GM18520 (cell line): ENCODE data around the gene CD4.
"Not testable (repeated sequence)": the region's sequence is repeated elsewhere in the genome, so short reads cannot be mapped to it uniquely, and the experiment has no call there.

ENCODE experiments used
- ATAC-seq: cut with Tn5 transposase; IDR thresholded peaks from one replicate; pipeline ENCODE4 v1.9.1; 2021; ENCODE audit not compliant: unreplicated experiment

Gene CD4

GRCh38 chr12:6843118-6843902, 54.0 kb downstream of the CD4 start:
- ATAC-seq, result no peak

GRCh38 chr12:6845395-6845794, 56.1 kb downstream of the CD4 start:
- no peak for ATAC-seq

GRCh38 chr12:6846316-6846869, 57.1 kb downstream of the CD4 start:
- ATAC-seq, result no peak

GRCh38 chr12:6847676-6848075, 58.3 kb downstream of the CD4 start:
- ATAC-seq, result no peak

GRCh38 chr12:6849427-6849826, 60.1 kb downstream of the CD4 start:
- ATAC-seq, result no peak

GRCh38 chr12:6849976-6850560, 60.7 kb downstream of the CD4 start:
- ATAC-seq, result no peak

GRCh38 chr12:6850796-6851152, 61.4 kb downstream of the CD4 start:
- no peak for ATAC-seq

GRCh38 chr12:6851153-6851920, 62.0 kb downstream of the CD4 start, which contains the start of gene CDCA3:
TSS of gene CDCA3 (minus strand) at chr12:6851286. CDS start at chr12:6850952, 334 bp downstream.
- ATAC-seq, result peak; percentile 38

GRCh38 chr12:6851921-6852650, 62.8 kb downstream of the CD4 start, which contains the start of gene USP5:
TSS of gene USP5 (plus strand) at chr12:6852150. CDS start at chr12:6852180, 30 bp downstream.
- peak; percentile 70 for ATAC-seq

GRCh38 chr12:6852651-6853354, 63.5 kb downstream of the CD4 start:
- ATAC-seq, result no peak

GRCh38 chr12:6853626-6854025, 64.3 kb downstream of the CD4 start:
- no peak for ATAC-seq

- ATAC-seq, result no peak
Observed at GRCh38 chr12:6854036-6854435, 64.7 kb downstream of the CD4 start.

GRCh38 chr12:6855322-6855721, 66.0 kb downstream of the CD4 start:
- ATAC-seq, result no peak

- ATAC-seq, result no peak
Observed at GRCh38 chr12:6858799-6859198, 69.5 kb downstream of the CD4 start.

GRCh38 chr12:6860116-6860515, 70.8 kb downstream of the CD4 start:
- ATAC-seq, result no peak

GRCh38 chr12:6860942-6861341, 71.6 kb downstream of the CD4 start:
- ATAC-seq, result no peak

GRCh38 chr12:6861391-6861790, 72.1 kb downstream of the CD4 start:
- no peak for ATAC-seq

- ATAC-seq, result no peak
Observed at GRCh38 chr12:6863033-6863432, 73.7 kb downstream of the CD4 start.

GRCh38 chr12:6863586-6864321, 74.4 kb downstream of the CD4 start:
- no peak for ATAC-seq

GRCh38 chr12:6865307-6865706, 76.0 kb downstream of the CD4 start:
- not testable (repeated sequence) for ATAC-seq
